Liver (tissue), 9 donors: Measurements from ENCODE around the gene CHEK1. TPM values are rescaled to one million over a fixed set of nuclear protein-coding genes. Genes with fewer than 3 reads are reported as not detected.

ENCODE experiments used
- DNase-seq: peaks from one replicate; pipeline ENCODE4 v3.0.0-alpha.2; 2017; ENCODE audit warnings: low spot score
- H3K27ac ChIP-seq, 2 donors: one replicate each; pipeline ENCODE4 v1.7.0; 2013; ENCODE audit warnings: inconsistent platforms in 2 of 2, low read length in 2 of 2, control low read depth in 1 of 2, low read depth in 1 of 2, mild to moderate bottlenecking in 1 of 2
- H3K27me3 ChIP-seq, 4 donors: one replicate each; pipeline versions ENCODE4 v1.6.1 to v1.7.0; 2013; ENCODE audit warnings: low read length in 3 of 4, inconsistent platforms in 1 of 4, mild to moderate bottlenecking in 1 of 4, moderate library complexity in 1 of 4; ENCODE audit not compliant: control insufficient read depth in 4 of 4, insufficient read depth in 4 of 4
- H3K36me3 ChIP-seq, 4 donors: one replicate each; pipeline versions ENCODE4 v1.6.1 to v1.7.0; 2013; ENCODE audit warnings: low read length in 3 of 4, mild to moderate bottlenecking in 3 of 4, low read depth in 1 of 4, moderate library complexity in 1 of 4; ENCODE audit not compliant: control insufficient read depth in 4 of 4, insufficient read depth in 3 of 4
- H3K4me1 ChIP-seq, 4 donors: one replicate each; pipeline versions ENCODE4 v1.6.1 to v1.7.0; 2013; ENCODE audit warnings: low read length in 3 of 4, mild to moderate bottlenecking in 3 of 4, moderate library complexity in 1 of 4; ENCODE audit not compliant: control insufficient read depth in 4 of 4, insufficient read depth in 4 of 4
- H3K4me3 ChIP-seq, 3 donors: one replicate each; pipeline versions ENCODE4 v1.6.1 to v1.7.0; 2013; ENCODE audit warnings: low read length in 3 of 3, control low read depth in 1 of 3, low read depth in 1 of 3, mild to moderate bottlenecking in 1 of 3
- H3K9ac ChIP-seq, 2 donors: one replicate each; pipeline ENCODE4 v1.7.0; 2013; ENCODE audit warnings: low read length in 2 of 2, mild to moderate bottlenecking in 2 of 2, moderate library complexity in 2 of 2, control low read depth in 1 of 2, low read depth in 1 of 2
- H3K9me3 ChIP-seq, 4 donors: one replicate each; pipeline versions ENCODE4 v1.6.1 to v1.7.0; 2013; ENCODE audit warnings: low read length in 3 of 4; ENCODE audit not compliant: control insufficient read depth in 4 of 4
- CTCF ChIP-seq: fragments of 150-350 bp; IDR thresholded peaks from 2 replicates; pipeline ENCODE4 v1.5.1; 2017; ENCODE audit warnings: improper control_type of control experiment, low read depth, low read length; ENCODE audit not compliant: missing input control
- EGR1 ChIP-seq, 2 donors: IDR thresholded peaks; 2 replicates each; pipeline ENCODE4 v1.6.1; 2016 to 2018; ENCODE audit warnings: antibody characterized with exemption in 2 of 2, low read depth in 2 of 2
- FOXA1 ChIP-seq: IDR thresholded peaks from 2 replicates; pipeline ENCODE4 v1.6.1; 2016; ENCODE audit warnings: antibody characterized with exemption
- SP1 ChIP-seq: IDR thresholded peaks from 2 replicates; pipeline ENCODE4 v1.6.1; 2018; ENCODE audit warnings: antibody characterized with exemption, mild to moderate bottlenecking
- WGBS: extraction: QIAGEN DNeasy Blood & Tissue Kit; methylation state at CpG from one replicate; pipeline ENCODE4 v1.1.7; 2013; 5-methylcytosine and 5-hydroxymethylcytosine counted together
- polyA plus RNA-seq, 2 donors: library from polyadenylated mRNA; stranded (reverse) in 1 of 2; unstranded in 1 of 2; fragments of 200-250 nt in 1 of 2; fragments of >200 nt in 1 of 2; fragmentation: Nextera tagmentation in 1 of 2; extraction: Ambion mirVana in 1 of 2; gene quantifications; one replicate each; pipeline versions ENCODE4 v1.2.1 to v1.2.3, GENCODE V29; 2013 to 2015
- total RNA-seq, 2 donors: library from RNA; depleted of rRNA; stranded (reverse); fragments of >200 nt; gene quantifications; one replicate each; pipeline ENCODE4 v1.2.3, GENCODE V29; 2014
- TF ChIP-seq, protein P1 (sequence below): IDR thresholded peaks from 2 replicates; pipeline ENCODE4 v1.6.1; 2016; ENCODE audit warnings: antibody characterized with exemption
- TF ChIP-seq, protein P2 (sequence below): IDR thresholded peaks from 2 replicates; pipeline ENCODE4 v1.6.1; 2016; ENCODE audit warnings: antibody characterized with exemption
- TF ChIP-seq, protein P3 (sequence below): IDR thresholded peaks from 2 replicates; pipeline ENCODE4 v1.6.1; 2016; ENCODE audit warnings: antibody characterized with exemption
- TF ChIP-seq, protein P4 (sequence below): IDR thresholded peaks from 2 replicates; pipeline ENCODE4 v1.6.1; 2016; ENCODE audit warnings: antibody characterized with exemption, mild to moderate bottlenecking
- donor health status: healthy.
- donor health status: healthy.
- donor health status: healthy.
- donor health status: healthy.
- donor health status: healthy.

The CHEK1 gene
- total and polyA plus RNA-seq, 4 donors = 0.59 to 21.7 (median 0.85) TPM

DNA sequence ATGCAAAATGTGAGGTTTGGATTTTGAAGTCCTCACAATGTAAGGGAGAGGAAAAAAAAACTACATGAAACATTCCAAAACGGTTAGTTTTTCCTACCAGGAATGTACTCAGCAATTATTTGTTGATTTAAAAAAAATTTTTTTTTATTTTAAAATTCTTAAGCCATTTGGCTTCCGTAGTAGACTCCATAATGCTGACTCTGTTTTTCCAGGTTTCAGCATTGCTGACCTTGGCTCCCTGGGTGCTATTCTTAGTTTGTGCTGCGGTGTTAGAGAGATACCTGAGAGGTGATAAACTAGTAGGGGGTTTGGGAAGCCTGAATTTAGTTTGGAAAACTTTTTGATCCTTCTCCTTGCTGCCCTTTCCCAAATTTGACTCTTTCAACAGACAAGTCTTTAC, 21.8 kb upstream of the CHEK1 start:
- Histone ChIP-seq H3K9ac (no peak overlapping the region), H3K27ac (no peak overlapping the region), H3K4me3 (no peak overlapping the region), H3K27me3 (no peaks in the 10 kb centered on the region), H3K4me1 (no peaks in the 10 kb centered on the region), H3K36me3 (peaks cover 19 to 86% (median 76%) of the 10 kb centered on the region in 4 donors), H3K9me3 (no peaks in the 10 kb centered on the region)
- TF ChIP-seq FOXA1 (no peak), EGR1 (IDR thresholded peaks at IDR 0.05; ENCODE audit: low read depth in 2 of 2) (no peak), SP1 (no peak)
- TF ChIP-seq, protein P1, sequence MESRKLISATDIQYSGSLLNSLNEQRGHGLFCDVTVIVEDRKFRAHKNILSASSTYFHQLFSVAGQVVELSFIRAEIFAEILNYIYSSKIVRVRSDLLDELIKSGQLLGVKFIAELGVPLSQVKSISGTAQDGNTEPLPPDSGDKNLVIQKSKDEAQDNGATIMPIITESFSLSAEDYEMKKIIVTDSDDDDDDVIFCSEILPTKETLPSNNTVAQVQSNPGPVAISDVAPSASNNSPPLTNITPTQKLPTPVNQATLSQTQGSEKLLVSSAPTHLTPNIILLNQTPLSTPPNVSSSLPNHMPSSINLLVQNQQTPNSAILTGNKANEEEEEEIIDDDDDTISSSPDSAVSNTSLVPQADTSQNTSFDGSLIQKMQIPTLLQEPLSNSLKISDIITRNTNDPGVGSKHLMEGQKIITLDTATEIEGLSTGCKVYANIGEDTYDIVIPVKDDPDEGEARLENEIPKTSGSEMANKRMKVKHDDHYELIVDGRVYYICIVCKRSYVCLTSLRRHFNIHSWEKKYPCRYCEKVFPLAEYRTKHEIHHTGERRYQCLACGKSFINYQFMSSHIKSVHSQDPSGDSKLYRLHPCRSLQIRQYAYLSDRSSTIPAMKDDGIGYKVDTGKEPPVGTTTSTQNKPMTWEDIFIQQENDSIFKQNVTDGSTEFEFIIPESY = no peak
- TF ChIP-seq, protein P2, sequence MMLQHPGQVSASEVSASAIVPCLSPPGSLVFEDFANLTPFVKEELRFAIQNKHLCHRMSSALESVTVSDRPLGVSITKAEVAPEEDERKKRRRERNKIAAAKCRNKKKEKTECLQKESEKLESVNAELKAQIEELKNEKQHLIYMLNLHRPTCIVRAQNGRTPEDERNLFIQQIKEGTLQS = no peak
- no peak for DNase-seq
- 83% methylated on average over 3 of the region's 3 CpGs for WGBS

DNA sequence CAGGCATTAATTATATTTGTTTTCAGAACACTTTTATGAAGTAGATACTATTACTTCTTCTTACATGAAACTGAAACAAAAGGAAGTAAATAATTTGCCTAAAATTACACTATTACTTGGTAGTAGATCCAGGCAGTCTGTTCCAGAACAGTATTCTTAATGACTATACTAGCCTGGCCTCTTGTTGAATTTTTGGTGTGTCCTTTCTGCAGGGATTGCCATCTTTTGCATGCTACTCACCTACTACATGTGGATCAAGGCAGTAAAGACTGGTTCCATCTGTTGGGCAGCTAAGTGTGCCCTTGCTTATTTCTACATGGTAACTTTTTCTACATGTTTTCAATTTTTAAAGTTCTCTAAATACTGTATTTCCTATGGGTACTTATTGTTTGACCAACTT, 19.5 kb upstream of the CHEK1 start:
- no peaks in the 10 kb centered on the region for H3K27me3 ChIP-seq
- DNase-seq = no peak
- no peak overlapping the region for H3K27ac ChIP-seq
- no peak overlapping the region for H3K9ac ChIP-seq
- H3K4me1 ChIP-seq = peaks cover 0 to 4% (median 0%) of the 10 kb centered on the region in 4 donors
- H3K36me3 ChIP-seq = peaks cover 17 to 88% (median 80%) of the 10 kb centered on the region in 4 donors
- TF ChIP-seq, protein P3, sequence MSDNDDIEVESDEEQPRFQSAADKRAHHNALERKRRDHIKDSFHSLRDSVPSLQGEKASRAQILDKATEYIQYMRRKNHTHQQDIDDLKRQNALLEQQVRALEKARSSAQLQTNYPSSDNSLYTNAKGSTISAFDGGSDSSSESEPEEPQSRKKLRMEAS = no peak
- TF ChIP-seq, protein P4, sequence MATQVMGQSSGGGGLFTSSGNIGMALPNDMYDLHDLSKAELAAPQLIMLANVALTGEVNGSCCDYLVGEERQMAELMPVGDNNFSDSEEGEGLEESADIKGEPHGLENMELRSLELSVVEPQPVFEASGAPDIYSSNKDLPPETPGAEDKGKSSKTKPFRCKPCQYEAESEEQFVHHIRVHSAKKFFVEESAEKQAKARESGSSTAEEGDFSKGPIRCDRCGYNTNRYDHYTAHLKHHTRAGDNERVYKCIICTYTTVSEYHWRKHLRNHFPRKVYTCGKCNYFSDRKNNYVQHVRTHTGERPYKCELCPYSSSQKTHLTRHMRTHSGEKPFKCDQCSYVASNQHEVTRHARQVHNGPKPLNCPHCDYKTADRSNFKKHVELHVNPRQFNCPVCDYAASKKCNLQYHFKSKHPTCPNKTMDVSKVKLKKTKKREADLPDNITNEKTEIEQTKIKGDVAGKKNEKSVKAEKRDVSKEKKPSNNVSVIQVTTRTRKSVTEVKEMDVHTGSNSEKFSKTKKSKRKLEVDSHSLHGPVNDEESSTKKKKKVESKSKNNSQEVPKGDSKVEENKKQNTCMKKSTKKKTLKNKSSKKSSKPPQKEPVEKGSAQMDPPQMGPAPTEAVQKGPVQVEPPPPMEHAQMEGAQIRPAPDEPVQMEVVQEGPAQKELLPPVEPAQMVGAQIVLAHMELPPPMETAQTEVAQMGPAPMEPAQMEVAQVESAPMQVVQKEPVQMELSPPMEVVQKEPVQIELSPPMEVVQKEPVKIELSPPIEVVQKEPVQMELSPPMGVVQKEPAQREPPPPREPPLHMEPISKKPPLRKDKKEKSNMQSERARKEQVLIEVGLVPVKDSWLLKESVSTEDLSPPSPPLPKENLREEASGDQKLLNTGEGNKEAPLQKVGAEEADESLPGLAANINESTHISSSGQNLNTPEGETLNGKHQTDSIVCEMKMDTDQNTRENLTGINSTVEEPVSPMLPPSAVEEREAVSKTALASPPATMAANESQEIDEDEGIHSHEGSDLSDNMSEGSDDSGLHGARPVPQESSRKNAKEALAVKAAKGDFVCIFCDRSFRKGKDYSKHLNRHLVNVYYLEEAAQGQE = no peak
- TF ChIP-seq, protein P2 = no peak
- no peak for TF ChIP-seq CTCF
- TF ChIP-seq, protein P1 = no peak
- no peak for TF ChIP-seq FOXA1
- no peak overlapping the region for H3K4me3 ChIP-seq
- no peaks in the 10 kb centered on the region for H3K9me3 ChIP-seq
